ENCODE measurements around the gene DMWD. TPM values are rescaled to one million over a fixed set of nuclear protein-coding genes. Genes with fewer than 3 reads are reported as not detected.
A peak's percentile ranks its signal among the peaks of the same experiment; 100 is the strongest.

DMWD gene
- total and polyA plus RNA-seq, 2 of the 13 experiments (the other 11 are each of a cell fraction or from before 2014, with no cell fraction given): 10.3 to 14.9 TPM

DNA sequence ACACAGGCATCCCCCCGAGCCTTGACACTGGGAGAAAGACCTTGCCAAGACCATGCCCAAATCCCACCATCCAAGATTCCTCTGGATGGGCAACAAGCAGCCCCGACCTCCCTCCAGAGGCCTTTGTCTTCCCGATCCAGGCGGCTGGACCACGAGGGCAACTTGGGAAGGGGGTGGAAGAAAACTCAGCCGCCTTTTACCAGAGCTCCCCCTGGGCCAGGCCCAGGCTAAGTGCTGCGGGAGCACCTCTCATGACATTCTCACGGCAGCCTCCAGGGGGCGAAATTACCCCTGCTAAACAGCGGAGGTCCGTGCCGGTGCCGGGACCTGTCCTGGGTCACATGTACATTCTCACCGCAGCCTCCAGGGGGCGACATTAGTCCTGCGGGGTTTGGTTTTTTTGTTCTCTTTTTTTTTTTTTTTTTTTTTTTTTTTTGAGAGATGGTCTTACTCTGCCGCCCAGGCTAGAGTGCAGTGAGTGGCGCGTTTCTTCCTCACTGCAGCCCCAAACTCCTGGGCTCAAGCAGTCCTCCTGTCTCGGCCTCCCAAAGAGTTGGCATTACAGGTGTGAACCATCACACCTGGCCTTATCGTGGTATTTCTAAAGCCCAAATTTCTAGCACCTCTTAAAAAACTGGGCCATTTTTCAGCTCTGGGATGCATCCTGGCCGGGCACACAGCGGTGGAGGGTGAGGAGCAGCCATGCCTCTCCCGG lies 24.5 kb upstream of the DMWD start (continued):
- TF ChIP-seq, protein P1, sequence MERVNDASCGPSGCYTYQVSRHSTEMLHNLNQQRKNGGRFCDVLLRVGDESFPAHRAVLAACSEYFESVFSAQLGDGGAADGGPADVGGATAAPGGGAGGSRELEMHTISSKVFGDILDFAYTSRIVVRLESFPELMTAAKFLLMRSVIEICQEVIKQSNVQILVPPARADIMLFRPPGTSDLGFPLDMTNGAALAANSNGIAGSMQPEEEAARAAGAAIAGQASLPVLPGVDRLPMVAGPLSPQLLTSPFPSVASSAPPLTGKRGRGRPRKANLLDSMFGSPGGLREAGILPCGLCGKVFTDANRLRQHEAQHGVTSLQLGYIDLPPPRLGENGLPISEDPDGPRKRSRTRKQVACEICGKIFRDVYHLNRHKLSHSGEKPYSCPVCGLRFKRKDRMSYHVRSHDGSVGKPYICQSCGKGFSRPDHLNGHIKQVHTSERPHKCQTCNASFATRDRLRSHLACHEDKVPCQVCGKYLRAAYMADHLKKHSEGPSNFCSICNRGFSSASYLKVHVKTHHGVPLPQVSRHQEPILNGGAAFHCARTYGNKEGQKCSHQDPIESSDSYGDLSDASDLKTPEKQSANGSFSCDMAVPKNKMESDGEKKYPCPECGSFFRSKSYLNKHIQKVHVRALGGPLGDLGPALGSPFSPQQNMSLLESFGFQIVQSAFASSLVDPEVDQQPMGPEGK (CRISPR knock-in tag; IDR thresholded peaks at IDR 0.05): peak; percentile 27; the same call in 1 of the 2 replicates
- TF ChIP-seq SRSF1 (optimal IDR thresholded peaks at IDR 0.05; ENCODE audit: low read depth, low read length) (no peak), ZNF354B (CRISPR knock-in tag; IDR thresholded peaks at IDR 0.05) (no peak), TOE1 (CRISPR knock-in tag; IDR thresholded peaks at IDR 0.05) (no peak), ZBED4 (CRISPR knock-in tag; IDR thresholded peaks at IDR 0.05; ENCODE audit: borderline replicate concordance) (peak; percentile 86), NFYB (CRISPR knock-in tag; IDR thresholded peaks at IDR 0.05) (no peak), ZNF782 (CRISPR knock-in tag; IDR thresholded peaks at IDR 0.05; ENCODE audit: borderline replicate concordance) (no peak), TRIM24 (CRISPR knock-in tag; IDR thresholded peaks at IDR 0.05) (no peak), ARID2 (CRISPR knock-in tag; IDR thresholded peaks at IDR 0.05; ENCODE audit: borderline replicate concordance) (no peak), ZNF30 (CRISPR knock-in tag; IDR thresholded peaks at IDR 0.05) (no peak), HES4 (CRISPR knock-in tag; IDR thresholded peaks at IDR 0.05; ENCODE audit: borderline replicate concordance) (no peak), ZNF614 (CRISPR knock-in tag; IDR thresholded peaks at IDR 0.05; ENCODE audit: borderline replicate concordance) (peak; percentile 48; the same call in 1 of the 2 replicates), NFYC (CRISPR knock-in tag; IDR thresholded peaks at IDR 0.05) (no peak), POLR2AphosphoS2 (IDR thresholded peaks at IDR 0.05; ENCODE audit: low read depth, low read length) (no peak)
- TF ChIP-seq, protein P2, sequence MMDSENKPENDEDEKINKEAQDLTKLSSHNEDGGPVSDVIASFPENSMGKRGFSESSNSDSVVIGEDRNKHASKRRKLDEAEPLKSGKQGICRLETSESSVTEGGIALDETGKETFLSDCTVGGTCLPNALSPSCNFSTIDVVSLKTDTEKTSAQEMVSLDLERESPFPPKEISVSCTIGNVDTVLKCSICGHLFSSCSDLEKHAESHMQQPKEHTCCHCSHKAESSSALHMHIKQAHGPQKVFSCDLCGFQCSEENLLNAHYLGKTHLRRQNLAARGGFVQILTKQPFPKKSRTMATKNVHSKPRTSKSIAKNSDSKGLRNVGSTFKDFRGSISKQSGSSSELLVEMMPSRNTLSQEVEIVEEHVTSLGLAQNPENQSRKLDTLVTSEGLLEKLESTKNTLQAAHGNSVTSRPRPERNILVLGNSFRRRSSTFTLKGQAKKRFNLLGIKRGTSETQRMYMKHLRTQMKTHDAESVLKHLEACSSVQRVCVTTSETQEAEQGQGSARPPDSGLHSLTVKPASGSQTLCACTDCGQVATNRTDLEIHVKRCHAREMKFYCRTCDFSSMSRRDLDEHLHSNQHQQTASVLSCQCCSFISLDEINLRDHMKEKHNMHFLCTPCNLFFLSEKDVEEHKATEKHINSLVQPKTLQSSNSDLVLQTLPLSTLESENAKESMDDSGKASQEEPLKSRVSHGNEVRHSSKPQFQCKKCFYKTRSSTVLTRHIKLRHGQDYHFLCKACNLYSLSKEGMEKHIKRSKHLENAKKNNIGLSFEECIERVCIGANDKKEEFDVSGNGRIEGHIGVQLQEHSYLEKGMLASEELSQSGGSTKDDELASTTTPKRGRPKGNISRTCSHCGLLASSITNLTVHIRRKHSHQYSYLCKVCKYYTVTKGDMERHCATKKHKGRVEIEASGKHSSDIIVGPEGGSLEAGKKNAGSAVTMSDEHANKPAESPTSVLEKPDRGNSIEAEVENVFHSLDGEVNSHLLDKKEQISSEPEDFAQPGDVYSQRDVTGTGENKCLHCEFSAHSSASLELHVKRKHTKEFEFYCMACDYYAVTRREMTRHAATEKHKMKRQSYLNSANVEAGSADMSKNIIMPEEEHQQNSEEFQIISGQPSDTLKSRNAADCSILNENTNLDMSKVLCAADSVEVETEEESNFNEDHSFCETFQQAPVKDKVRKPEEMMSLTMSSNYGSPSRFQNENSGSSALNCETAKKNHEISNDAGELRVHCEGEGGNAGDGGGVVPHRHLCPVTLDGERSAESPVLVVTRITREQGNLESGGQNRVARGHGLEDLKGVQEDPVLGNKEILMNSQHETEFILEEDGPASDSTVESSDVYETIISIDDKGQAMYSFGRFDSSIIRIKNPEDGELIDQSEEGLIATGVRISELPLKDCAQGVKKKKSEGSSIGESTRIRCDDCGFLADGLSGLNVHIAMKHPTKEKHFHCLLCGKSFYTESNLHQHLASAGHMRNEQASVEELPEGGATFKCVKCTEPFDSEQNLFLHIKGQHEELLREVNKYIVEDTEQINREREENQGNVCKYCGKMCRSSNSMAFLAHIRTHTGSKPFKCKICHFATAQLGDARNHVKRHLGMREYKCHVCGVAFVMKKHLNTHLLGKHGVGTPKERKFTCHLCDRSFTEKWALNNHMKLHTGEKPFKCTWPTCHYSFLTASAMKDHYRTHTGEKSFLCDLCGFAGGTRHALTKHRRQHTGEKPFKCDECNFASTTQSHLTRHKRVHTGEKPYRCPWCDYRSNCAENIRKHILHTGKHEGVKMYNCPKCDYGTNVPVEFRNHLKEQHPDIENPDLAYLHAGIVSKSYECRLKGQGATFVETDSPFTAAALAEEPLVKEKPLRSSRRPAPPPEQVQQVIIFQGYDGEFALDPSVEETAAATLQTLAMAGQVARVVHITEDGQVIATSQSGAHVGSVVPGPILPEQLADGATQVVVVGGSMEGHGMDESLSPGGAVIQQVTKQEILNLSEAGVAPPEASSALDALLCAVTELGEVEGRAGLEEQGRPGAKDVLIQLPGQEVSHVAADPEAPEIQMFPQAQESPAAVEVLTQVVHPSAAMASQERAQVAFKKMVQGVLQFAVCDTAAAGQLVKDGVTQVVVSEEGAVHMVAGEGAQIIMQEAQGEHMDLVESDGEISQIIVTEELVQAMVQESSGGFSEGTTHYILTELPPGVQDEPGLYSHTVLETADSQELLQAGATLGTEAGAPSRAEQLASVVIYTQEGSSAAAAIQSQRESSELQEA (CRISPR knock-in tag; IDR thresholded peaks at IDR 0.05; ENCODE audit: not compliant biosample characterization): no peak
